OCI-LY1 (cell line): ENCODE results near the gene ZAP70.

Experiments used
- H2AFZ ChIP-seq: fragments of 200-600 bp; sonication (generic), shearing (Covaris generic); 2 replicates; pipeline ENCODE4 v1.6.0; 2014; ENCODE audit warnings: antibody characterized with exemption, mild to moderate bottlenecking, low read length
- H3F3A ChIP-seq: fragments of 200-600 bp; sonication (generic), shearing (Covaris generic); 2 replicates; pipeline ENCODE4 v1.6.0; 2014; ENCODE audit warnings: mild to moderate bottlenecking, antibody characterized with exemption, low read length, moderate library complexity; ENCODE audit not compliant: insufficient read depth
- H3K27ac ChIP-seq: fragments of 200-600 bp; sonication (generic); 2 replicates; pipeline ENCODE4 v1.5.1; 2014; ENCODE audit warnings: low read length, mixed run types, mild to moderate bottlenecking, low read depth; ENCODE audit not compliant: poor library complexity, severe bottlenecking
- H3K27me3 ChIP-seq: fragments of 200-600 bp; sonication (generic); 2 replicates; pipeline ENCODE4 v1.6.0; 2014; ENCODE audit warnings: antibody characterized with exemption, mild to moderate bottlenecking, low read length, moderate library complexity; ENCODE audit not compliant: insufficient read depth
- H3K36me3 ChIP-seq: fragments of 200-600 bp; sonication (generic); 2 replicates; pipeline ENCODE4 v1.6.1; 2014; ENCODE audit warnings: mild to moderate bottlenecking, antibody characterized with exemption, low read length, moderate library complexity, mixed read lengths; ENCODE audit not compliant: insufficient read depth
- H3K4me1 ChIP-seq: fragments of 200-600 bp; sonication (generic); 2 replicates; pipeline ENCODE4 v1.5.1; 2014; ENCODE audit warnings: mild to moderate bottlenecking, low read length, moderate library complexity; ENCODE audit not compliant: insufficient read depth, severe bottlenecking
- H3K4me2 ChIP-seq: fragments of 200-600 bp; sonication (generic), shearing (Covaris generic); 2 replicates; pipeline ENCODE4 v1.6.1; 2014; ENCODE audit warnings: low read length
- H3K4me3 ChIP-seq: fragments of 200-600 bp; sonication (generic); 2 replicates; pipeline ENCODE4 v1.5.1; 2014; ENCODE audit warnings: low read length, low read depth, mild to moderate bottlenecking, mixed read lengths; ENCODE audit not compliant: poor library complexity, severe bottlenecking
- H3K79me2 ChIP-seq: fragments of 200-600 bp; shearing (Covaris generic); 2 replicates; pipeline ENCODE4 v1.6.1; 2016; ENCODE audit warnings: mixed run types, low read length, mixed read lengths; ENCODE audit not compliant: insufficient read depth
- H3K9ac ChIP-seq: fragments of 200-600 bp; sonication (generic), shearing (Covaris generic); 2 replicates; pipeline ENCODE4 v1.6.1; 2014; ENCODE audit warnings: mild to moderate bottlenecking, low read length, mixed read lengths
- H3K9me2 ChIP-seq: fragments of 200-600 bp; sonication (generic), shearing (Covaris generic); 2 replicates; pipeline ENCODE4 v1.6.1; 2014; ENCODE audit warnings: low read depth, mild to moderate bottlenecking, low read length, mixed read lengths
- H3K9me3 ChIP-seq: fragments of 200-600 bp; shearing (Covaris generic); 2 replicates; pipeline ENCODE4 v1.6.1; 2014; ENCODE audit warnings: low read length, mixed read lengths
- H4K20me1 ChIP-seq: fragments of 200-600 bp; sonication (generic), shearing (Covaris generic); 2 replicates; pipeline ENCODE4 v1.6.0; 2016; ENCODE audit warnings: mild to moderate bottlenecking, low read length; ENCODE audit not compliant: insufficient read depth
- CTCF ChIP-seq: fragments of 200-600 bp; sonication (generic), shearing (Covaris generic); IDR thresholded peaks from 2 replicates; pipeline ENCODE4 v1.5.1; 2017; ENCODE audit warnings: mild to moderate bottlenecking, antibody characterized with exemption, low read length, moderate library complexity, mixed read lengths
- EZH2 ChIP-seq: fragments of 200-600 bp; sonication (generic), shearing (Covaris generic); IDR thresholded peaks from 2 replicates; pipeline ENCODE4 v1.8.0; 2017; ENCODE audit warnings: borderline replicate concordance, mixed run types, mild to moderate bottlenecking, antibody characterized with exemption, low read length, moderate library complexity, mixed read lengths

ZAP70 gene

DNA sequence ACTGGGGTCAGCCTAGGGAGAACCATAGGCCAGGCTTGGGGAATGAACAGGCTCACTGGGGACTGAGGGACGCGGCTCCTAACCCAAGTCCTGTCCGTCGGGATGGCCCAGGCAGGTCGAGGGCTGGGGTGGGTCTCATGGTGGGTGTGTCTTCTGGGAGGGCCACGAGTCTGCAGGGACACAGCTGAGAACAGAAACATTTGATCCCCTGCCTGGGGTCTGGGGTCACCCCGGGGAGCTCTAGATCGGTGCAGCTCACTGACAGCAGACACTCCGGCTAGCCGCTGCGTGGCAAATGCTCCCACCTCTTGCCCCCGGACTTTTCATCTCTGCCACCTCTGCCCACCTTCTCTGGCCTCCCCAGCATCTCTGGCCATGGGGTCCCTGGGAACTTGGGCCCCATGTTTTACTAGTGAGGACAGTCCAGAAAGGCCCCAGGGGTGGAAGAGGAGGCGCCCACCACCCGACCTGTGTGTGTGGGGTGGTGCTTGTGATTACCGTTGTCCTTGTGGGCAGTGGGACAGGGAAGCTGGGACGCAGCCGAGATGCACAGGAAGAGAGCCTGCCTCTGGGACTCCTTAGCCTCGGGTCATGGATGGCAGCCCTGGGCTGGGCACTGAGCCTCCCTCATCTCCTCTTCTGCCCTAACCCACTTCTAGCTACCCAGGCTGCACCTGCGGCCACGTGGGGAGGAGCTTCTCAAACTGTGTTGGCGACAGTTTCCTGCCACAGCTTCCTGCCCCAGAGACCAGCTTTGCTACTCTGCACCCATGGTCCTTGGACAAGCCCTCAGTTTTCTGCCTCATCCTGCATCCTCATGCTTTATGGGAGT, 4.9 kb downstream of the ZAP70 start:
- H3K36me3 ChIP-seq = no peaks in the 10 kb centered on the region; the same call in 1 of the 2 replicates
- H3K4me2 ChIP-seq = peak overlapping the region; percentile 70
- peaks cover 24% of the 10 kb centered on the region for H3K4me1 ChIP-seq
- TF ChIP-seq CTCF = no peak
- TF ChIP-seq EZH2 = no peak
- H2AFZ ChIP-seq = peak overlapping the region; percentile 93
- no peaks in the 10 kb centered on the region for H3K9me3 ChIP-seq
- H3K79me2 ChIP-seq = no peaks in the 10 kb centered on the region
- H3K9me2 ChIP-seq = no peaks in the 10 kb centered on the region
- no peaks in the 10 kb centered on the region for H4K20me1 ChIP-seq
- H3K9ac ChIP-seq = peak overlapping the region; percentile 43; the same call in 1 of the 2 replicates
- H3K27me3 ChIP-seq = no peaks in the 10 kb centered on the region
- H3K4me3 ChIP-seq = peak overlapping the region; percentile 49
- no peaks in the 10 kb centered on the region for H3F3A ChIP-seq
- no peak overlapping the region for H3K27ac ChIP-seq

DNA sequence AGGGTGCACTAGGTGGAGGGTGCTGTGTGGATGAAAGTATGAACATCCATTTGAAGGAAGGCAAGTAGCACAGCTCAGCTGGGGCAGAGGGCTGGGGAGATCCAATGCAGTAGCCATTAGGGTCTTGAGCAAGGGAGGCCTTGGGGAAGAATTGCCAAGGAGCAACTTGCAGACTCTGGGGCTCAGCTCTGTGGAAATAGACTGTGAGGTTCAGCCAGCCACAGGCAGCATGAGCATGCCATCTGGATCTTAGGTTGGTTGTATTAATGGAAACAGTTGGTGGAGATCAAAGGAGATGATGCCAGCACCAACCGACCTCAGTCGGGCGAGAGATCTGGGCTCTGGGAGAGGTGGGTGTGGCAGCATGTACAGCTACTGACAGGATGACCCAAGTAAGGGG, 5.6 kb downstream of the ZAP70 start:
- Histone ChIP-seq H2AFZ (peak overlapping the region; percentile 93), H4K20me1 (no peaks in the 10 kb centered on the region), H3K4me2 (peak overlapping the region; percentile 70), H3K36me3 (no peaks in the 10 kb centered on the region; the same call in 1 of the 2 replicates), H3K4me1 (peaks cover 17% of the 10 kb centered on the region), H3K9ac (peak overlapping the region; percentile 43; the same call in 1 of the 2 replicates), H3K79me2 (no peaks in the 10 kb centered on the region), H3K27me3 (no peaks in the 10 kb centered on the region), H3K4me3 (peak overlapping the region; percentile 49), H3K9me2 (no peaks in the 10 kb centered on the region), H3K27ac (no peak overlapping the region), H3K9me3 (no peaks in the 10 kb centered on the region), H3F3A (no peaks in the 10 kb centered on the region)
- TF ChIP-seq CTCF (no peak), EZH2 (no peak)

- H3K9me2 ChIP-seq = no peaks in the 10 kb centered on the region
- H3K4me1 ChIP-seq = peaks cover 15% of the 10 kb centered on the region
- H3K9me3 ChIP-seq = no peaks in the 10 kb centered on the region
- peak overlapping the region; percentile 49 for H3K4me3 ChIP-seq
- TF ChIP-seq CTCF (no peak), EZH2 (no peak)
- no peaks in the 10 kb centered on the region for H3K79me2 ChIP-seq
- H3F3A ChIP-seq = no peaks in the 10 kb centered on the region
- H3K4me2 ChIP-seq = peak overlapping the region; percentile 70
- H3K36me3 ChIP-seq = no peaks in the 10 kb centered on the region; the same call in 1 of the 2 replicates
- H3K27me3 ChIP-seq = no peaks in the 10 kb centered on the region
- no peak overlapping the region for H2AFZ ChIP-seq
- no peak overlapping the region for H3K9ac ChIP-seq
- no peak overlapping the region for H3K27ac ChIP-seq
- H4K20me1 ChIP-seq = no peaks in the 10 kb centered on the region
These were observed 6.2 kb downstream of the ZAP70 start for GRCh38 chr2:97719362-97720155.
